Astrocyte of the cerebellum (primary cell): Measurements from ENCODE around the gene C9orf72.
"Not testable (repeated sequence)": the region's sequence is repeated elsewhere in the genome, so short reads cannot be mapped to it uniquely, and the experiment has no call there.

ENCODE experiments used
- DNase-seq: peaks from one replicate; pipeline ENCODE4 v3.0.0-alpha.2; 2011; ENCODE audit warnings: low read depth
- H3K4me3 ChIP-seq: 2 replicates; pipeline ENCODE4 v1.5.1; 2011; ENCODE audit warnings: mild to moderate bottlenecking, low read depth, low read length, moderate library complexity
- in situ Hi-C: cut with HindIII; loops from 2 replicates; pipeline ENCODE4 v1.10.0; 2017; ENCODE audit warnings: low sequenced_read_pairs
- TF ChIP-seq, protein P1 (sequence below): IDR thresholded peaks from 2 replicates; pipeline ENCODE4 v1.5.1; 2012; ENCODE audit warnings: low read length, low read depth, moderate library complexity, mild to moderate bottlenecking; ENCODE audit errors: missing control alignments

C9orf72 gene

GRCh38 chr9:27572918-27573633 is at the start of gene C9orf72:
Gene C9orf72, minus strand, starts transcription at chr9:27573481. Its CDS starts 6,361 bp downstream, at chr9:27567120.
- in situ Hi-C loops: no loop called here
- TF ChIP-seq, protein P1, sequence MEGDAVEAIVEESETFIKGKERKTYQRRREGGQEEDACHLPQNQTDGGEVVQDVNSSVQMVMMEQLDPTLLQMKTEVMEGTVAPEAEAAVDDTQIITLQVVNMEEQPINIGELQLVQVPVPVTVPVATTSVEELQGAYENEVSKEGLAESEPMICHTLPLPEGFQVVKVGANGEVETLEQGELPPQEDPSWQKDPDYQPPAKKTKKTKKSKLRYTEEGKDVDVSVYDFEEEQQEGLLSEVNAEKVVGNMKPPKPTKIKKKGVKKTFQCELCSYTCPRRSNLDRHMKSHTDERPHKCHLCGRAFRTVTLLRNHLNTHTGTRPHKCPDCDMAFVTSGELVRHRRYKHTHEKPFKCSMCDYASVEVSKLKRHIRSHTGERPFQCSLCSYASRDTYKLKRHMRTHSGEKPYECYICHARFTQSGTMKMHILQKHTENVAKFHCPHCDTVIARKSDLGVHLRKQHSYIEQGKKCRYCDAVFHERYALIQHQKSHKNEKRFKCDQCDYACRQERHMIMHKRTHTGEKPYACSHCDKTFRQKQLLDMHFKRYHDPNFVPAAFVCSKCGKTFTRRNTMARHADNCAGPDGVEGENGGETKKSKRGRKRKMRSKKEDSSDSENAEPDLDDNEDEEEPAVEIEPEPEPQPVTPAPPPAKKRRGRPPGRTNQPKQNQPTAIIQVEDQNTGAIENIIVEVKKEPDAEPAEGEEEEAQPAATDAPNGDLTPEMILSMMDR: no peak
- peak within 1 kb of the TSS; percentile 72 for H3K4me3 ChIP-seq
- DNase-seq: no peak

GRCh38 chr9:27622693-27623340 is 49.5 kb upstream of the C9orf72 start:
- H3K4me3 ChIP-seq: no peak overlapping the region
- TF ChIP-seq, protein P1: no peak
- no peak for DNase-seq
- in situ Hi-C loops: no loop called here

DNA sequence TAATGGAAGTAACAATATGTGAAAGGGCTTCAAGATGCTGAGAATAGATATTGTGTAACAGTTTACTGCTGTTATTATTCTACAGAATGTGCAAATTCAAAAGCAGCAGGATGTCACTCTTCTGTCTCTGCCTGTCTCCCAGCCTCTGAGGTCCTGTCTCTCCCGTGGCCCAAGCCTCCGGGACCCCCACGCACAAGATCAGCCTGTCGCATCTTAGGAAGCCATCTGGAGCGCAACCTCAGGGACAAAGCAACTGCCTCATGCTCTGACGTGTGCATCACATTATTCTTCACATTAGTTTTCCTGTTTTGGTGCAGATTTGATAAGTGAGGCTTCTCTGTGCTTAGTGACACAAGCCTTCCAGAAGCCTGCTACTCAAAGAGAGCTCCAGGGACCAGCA is 46.5 kb upstream of the C9orf72 start:
- H3K4me3 ChIP-seq: no peak overlapping the region
- in situ Hi-C loops: no loop called here
- no peak for DNase-seq
- TF ChIP-seq, protein P1: no peak

GRCh38 chr9:27618066-27618465 is 44.8 kb upstream of the C9orf72 start:
- in situ Hi-C loops: no loop called here
- TF ChIP-seq, protein P1: no peak
- H3K4me3 ChIP-seq: no peak overlapping the region
- DNase-seq: no peak

DNA sequence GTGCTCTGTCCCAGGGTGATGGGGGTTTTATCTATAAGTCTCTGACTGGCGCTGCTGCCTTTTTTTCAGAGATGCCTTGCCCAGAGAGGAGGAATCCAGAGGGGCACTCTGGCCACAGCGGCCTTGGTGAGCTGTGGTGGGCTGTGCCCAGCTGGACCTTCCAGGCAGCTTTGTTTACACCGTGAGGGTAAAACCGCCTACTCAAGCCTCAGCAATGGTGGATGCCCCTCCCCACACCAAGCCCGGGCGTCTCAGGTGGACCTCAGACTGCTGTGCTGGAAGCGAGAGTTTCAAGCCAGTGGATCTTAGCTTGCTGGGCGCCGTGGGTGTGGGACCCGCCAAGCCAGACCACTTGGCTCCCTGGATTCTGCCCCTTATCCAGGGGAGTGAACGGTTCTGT is 41.3 kb upstream of the C9orf72 start:
- TF ChIP-seq, protein P1: no peak
- no peak for DNase-seq
- in situ Hi-C loops: no loop called here
- no peak overlapping the region for H3K4me3 ChIP-seq

GRCh38 chr9:27612036-27612435 is 38.8 kb upstream of the C9orf72 start:
- H3K4me3 ChIP-seq, in situ Hi-C loops, DNase-seq: not testable (repeated sequence)

DNA sequence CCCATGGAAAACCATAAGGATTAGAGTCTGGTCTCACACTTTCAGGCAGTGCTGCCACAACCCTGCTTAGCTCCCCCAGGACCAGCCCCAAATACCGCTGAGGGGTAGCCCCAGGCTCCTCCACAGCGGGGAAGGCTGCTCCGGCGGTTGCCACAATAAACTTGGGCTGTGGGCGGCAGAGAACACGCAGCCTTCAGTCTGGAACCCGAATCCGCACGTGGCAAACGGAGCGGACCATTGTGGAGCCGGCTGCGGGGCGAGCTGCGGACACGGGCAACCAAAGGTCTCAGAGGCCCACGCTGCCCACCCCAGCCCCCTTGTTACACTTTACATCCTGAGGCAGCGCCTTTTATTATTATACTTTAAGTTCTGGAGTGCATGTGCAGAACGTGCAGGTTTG is 37.3 kb upstream of the C9orf72 start:
- in situ Hi-C loops: no loop called here
- TF ChIP-seq, protein P1: no peak
- no peak for DNase-seq
- H3K4me3 ChIP-seq: no peak overlapping the region
